GM18508 (cell line): ENCODE measurements around the gene LBP.
"Not testable (repeated sequence)": the region's sequence is repeated elsewhere in the genome, so short reads cannot be mapped to it uniquely, and the experiment has no call there.

Experiments
- ATAC-seq: cut with Tn5 transposase; IDR thresholded peaks from one replicate; pipeline ENCODE4 v1.9.1; 2021; ENCODE audit warnings: moderate number of reproducible peaks; ENCODE audit not compliant: insufficient read depth, unreplicated experiment

The LBP gene

DNA sequence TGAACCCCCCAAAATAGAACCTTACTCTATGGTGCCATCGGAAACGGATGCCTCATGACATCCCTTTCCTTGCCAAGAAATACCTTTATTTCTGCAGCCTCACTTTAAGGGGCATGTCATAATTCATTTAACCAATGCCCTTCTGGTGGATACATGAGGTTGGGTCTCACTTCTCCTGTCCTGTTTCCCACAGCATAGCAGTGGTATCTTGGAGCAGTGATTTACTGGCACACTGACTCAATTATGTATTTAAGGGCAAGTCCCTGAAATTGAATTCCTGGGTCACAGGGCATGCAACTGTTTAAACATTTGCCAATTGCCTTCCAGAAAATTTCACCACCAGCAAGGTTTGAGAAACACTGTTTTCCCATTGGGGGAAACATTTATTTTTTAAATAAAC is 639 bp upstream of the LBP start:
- no peak for ATAC-seq

- ATAC-seq, result no peak
Measured at GRCh38 chr20:38346741-38347140, 459 bp downstream of the LBP start.

- no peak for ATAC-seq
Measured at GRCh38 chr20:38349856-38350255, 3.6 kb downstream of the LBP start.

- ATAC-seq, result no peak
Measured at GRCh38 chr20:38350879-38351775, 4.8 kb downstream of the LBP start.

DNA sequence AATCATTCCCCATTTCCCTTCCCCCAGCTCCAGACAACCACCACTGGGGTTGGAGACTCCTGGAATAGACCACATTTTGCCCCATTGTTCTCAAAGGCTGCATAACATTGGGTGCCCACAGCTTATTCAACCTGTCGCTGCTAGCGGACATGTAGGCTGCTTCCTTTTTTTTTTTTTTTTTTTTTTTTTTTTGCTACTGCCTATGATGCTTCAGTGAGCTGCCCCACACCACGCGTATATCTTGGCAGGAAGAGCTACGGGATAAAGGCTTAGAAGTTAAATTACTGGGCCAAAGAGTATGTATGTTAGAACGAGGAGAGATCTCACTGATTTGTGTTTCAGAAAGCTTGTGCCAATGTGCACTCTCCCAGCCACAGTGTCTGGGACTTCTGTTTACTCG is 7.0 kb downstream of the LBP start:
- ATAC-seq, result no peak

DNA sequence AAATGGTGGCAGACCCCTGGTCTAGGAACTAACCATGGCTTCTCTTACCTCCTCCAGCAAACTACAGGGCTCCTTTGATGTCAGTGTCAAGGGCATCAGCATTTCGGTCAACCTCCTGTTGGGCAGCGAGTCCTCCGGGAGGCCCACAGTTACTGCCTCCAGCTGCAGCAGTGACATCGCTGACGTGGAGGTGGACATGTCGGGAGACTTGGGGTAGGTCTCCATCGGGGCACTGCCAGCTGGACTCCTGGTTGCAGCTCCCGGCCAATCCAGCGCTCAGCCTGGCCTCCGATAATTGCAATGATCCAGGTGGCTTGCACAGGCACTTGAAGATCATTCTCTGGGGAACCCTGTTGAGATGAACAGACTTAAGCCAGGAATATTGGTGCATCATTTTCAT is 7.9 kb downstream of the LBP start:
- no peak for ATAC-seq

- ATAC-seq, result no peak
Measured at GRCh38 chr20:38355161-38356012, 9.1 kb downstream of the LBP start.

DNA sequence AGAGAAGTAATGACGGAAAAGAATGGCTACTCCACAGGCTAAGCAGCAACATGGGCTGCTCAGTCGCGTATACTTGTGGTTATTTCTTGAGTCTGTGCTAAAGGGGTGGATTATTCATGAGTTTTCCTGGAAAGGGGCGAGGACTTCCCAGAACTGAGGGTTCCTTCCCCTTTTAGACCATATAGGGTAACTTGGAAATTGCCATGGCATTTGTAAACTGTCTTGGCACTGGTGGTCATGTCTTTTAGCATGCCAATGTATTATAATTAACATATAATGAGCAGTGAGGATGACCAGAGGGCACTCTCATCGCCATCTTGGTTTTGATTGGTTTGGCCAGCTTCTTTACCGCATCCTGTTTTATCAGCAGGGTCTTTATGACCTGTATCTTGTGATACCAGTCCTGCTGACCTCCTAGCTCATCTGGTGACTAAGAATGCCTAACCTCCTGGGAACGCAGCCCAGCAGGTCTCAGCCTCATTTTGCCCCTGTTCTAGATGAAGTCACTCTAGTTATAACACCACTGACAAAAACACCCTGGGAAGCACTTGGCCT is 11.4 kb downstream of the LBP start:
- no peak for ATAC-seq

DNA sequence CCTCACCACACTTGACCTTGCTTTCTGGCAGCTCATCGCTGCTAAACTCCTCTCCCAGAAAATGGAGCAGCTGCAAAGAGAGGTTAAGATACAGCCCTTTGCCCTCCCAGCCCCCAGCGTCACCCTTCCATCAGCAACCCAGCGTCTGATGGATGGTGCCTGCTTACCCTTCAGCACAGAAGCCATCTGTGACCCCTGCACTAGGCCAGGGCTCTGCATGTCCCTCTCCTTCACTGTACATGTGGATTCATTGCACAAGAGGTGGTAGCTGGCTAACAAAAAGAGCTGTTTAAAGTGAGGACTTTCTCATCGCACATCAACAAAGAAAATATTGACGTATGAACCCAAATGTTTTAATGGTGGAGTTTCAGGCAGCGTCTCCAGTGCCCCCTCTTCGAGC is 12.3 kb downstream of the LBP start:
- no peak for ATAC-seq

GRCh38 chr20:38363004-38363747 is 16.9 kb downstream of the LBP start:
- ATAC-seq, result no peak

DNA sequence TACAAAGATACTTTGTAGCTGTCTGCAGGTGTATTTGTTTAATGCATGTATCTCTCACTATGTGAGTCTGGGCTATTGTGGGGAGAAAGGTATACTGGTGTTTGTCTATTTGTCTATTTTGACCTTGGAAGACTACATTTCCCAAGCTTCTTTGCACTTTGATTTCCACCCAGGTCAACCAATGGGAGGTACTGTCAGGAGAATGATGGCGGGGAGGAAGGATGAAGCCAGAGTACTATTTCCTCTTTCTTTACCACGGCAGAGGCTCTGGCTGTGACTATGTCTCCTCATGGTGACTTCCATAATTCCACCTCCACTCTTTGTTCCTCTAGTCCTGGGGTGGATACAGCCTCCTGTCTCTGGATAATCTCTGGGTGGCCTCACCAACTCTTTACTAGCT is 23.1 kb downstream of the LBP start:
- no peak for ATAC-seq

DNA sequence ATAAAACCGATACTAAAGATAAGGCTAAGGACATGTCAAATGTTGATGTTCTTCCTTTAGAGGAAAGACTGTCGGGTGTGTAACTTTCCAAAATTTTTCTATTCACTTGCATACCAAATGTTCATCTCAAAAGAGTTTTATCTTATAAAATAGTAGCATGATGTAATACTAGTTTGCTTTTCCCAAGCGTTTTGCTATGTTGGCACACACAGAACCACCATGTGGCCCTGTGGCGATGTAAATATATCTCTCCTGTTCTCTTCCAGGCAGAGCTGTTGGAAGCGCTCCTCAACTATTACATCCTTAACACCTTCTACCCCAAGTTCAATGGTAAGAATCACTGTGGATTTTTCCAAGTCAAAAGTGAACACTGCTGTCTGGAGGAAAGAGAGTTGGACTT is 26.5 kb downstream of the LBP start:
- no peak for ATAC-seq

DNA sequence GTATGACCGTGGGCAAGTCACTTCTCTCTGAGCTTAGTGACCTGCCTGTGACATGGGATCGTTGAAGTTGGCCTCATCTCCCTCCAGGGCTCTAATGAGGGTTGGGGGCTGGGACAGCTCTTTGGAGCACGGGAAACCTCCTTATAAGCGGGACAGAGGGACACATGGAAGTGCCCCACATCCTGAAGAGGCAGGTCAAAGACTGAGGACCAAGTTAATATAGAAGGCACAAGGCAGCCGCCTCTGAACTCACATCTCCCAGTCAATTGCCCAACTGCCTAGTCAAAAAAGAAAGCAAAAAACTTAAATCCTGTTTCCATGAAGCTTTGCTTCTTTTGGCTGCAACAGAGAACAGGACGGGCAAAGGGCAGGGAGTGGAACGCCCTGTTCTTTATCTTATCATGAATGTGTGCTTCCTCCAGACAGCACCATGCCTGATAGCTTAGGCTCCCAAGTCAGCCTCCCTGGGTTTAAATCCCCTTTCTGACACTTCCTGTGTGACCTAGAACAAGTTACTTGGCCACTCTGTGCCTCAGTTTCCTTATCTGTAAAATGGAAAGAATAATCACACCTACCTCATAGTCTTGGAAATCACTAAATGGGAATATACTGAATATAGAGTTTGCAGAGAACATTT is 27.1 kb downstream of the LBP start:
- ATAC-seq, result no peak

- ATAC-seq, result no peak
Measured at GRCh38 chr20:38373898-38374297, 27.6 kb downstream of the LBP start.

- no peak for ATAC-seq
Measured at GRCh38 chr20:38377039-38377685, 30.9 kb downstream of the LBP start.

- ATAC-seq, result not testable (repeated sequence)
Measured at GRCh38 chr20:38377838-38378237, 31.6 kb downstream of the LBP start.

DNA sequence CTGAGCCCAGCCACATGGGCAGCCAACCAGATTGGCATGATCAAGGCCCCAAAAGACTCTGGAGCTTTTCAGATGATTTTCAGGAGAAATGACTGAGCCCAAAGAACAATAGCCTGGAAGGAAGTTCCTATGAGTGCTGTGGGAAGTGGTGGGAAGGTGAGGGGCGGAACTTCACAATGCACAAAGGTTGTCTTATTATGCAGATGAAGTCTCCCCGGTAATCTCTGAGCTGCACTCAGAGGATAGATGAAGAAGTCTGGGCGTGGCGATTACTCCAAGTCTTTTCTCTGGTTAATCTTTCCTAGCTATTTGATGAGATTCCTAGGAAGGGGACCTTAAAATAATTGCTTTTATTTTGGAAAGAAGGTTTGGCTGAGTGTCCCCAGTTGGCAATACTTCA is 36.9 kb downstream of the LBP start:
- ATAC-seq, result no peak

DNA sequence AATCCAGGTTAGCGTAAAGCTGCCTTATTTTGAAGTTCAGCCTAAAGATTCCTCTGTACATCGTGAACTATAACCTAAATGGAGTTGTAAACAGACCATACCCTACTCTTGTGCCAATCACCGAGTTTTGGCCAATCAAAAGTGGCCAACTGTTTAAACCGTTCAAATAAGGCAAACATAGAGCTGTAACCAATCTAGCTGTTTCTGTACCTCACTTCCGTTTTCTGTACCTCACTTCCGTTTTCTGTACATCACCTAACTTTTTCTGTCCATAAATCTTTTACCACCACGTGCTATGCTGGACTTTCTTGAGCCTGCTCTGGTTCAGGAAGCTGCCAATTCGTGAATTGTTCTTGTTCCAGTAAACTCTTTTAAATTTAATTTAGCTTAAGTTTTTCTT is 39.7 kb downstream of the LBP start:
- ATAC-seq, result no peak

- no peak for ATAC-seq
Measured at GRCh38 chr20:38386851-38387250, 40.6 kb downstream of the LBP start.

GRCh38 chr20:38387953-38388352 is 41.7 kb downstream of the LBP start:
- no peak for ATAC-seq
